ENCODE data around the gene CCDC63.
"Not testable (repeated sequence)": the region's sequence is repeated elsewhere in the genome, so short reads cannot be mapped to it uniquely, and the experiment has no call there.

Gene CCDC63

GRCh38 chr12:110844551-110845338 lies 2.0 kb upstream of the CCDC63 start:
- no peak for DNase-seq (ENCODE audit: low spot score)

GRCh38 chr12:110845339-110845682 lies 1.5 kb upstream of the CCDC63 start:
- DNase-seq (ENCODE audit: low spot score) = no peak

- no peak for DNase-seq (ENCODE audit: low spot score)
These were observed 1.6 kb downstream of the CCDC63 start for GRCh38 chr12:110848314-110848923.

- DNase-seq (ENCODE audit: low spot score) = no peak
These were observed 2.4 kb downstream of the CCDC63 start for GRCh38 chr12:110849221-110849620.

GRCh38 chr12:110849748-110850403 lies 3.1 kb downstream of the CCDC63 start:
- no peak for DNase-seq (ENCODE audit: low spot score)

- no peak for DNase-seq (ENCODE audit: low spot score)
These were observed 4.0 kb downstream of the CCDC63 start for GRCh38 chr12:110850762-110851161.

GRCh38 chr12:110853836-110854235 lies 7.0 kb downstream of the CCDC63 start:
- no peak for DNase-seq (ENCODE audit: low spot score)

GRCh38 chr12:110856542-110856941 lies 9.8 kb downstream of the CCDC63 start:
- DNase-seq (ENCODE audit: low spot score) = no peak

GRCh38 chr12:110857528-110857927 lies 10.7 kb downstream of the CCDC63 start:
- DNase-seq (ENCODE audit: low spot score) = no peak

- DNase-seq (ENCODE audit: low spot score) = not testable (repeated sequence)
These were observed 11.2 kb downstream of the CCDC63 start for GRCh38 chr12:110857954-110858353.

- no peak for DNase-seq (ENCODE audit: low spot score)
These were observed 12.1 kb downstream of the CCDC63 start for GRCh38 chr12:110858848-110859247.

GRCh38 chr12:110860833-110861296 lies 14.1 kb downstream of the CCDC63 start:
- no peak for DNase-seq (ENCODE audit: low spot score)

- DNase-seq (ENCODE audit: low spot score) = no peak
These were observed 14.9 kb downstream of the CCDC63 start for GRCh38 chr12:110861729-110862128.

GRCh38 chr12:110862329-110862728 lies 15.5 kb downstream of the CCDC63 start:
- no peak for DNase-seq (ENCODE audit: low spot score)

- DNase-seq (ENCODE audit: low spot score) = no peak
These were observed 16.4 kb downstream of the CCDC63 start for GRCh38 chr12:110863161-110863560.

GRCh38 chr12:110865521-110865920 lies 18.7 kb downstream of the CCDC63 start:
- DNase-seq (ENCODE audit: low spot score) = no peak

- no peak for DNase-seq (ENCODE audit: low spot score)
These were observed 22.2 kb downstream of the CCDC63 start for GRCh38 chr12:110869026-110869425.

- DNase-seq (ENCODE audit: low spot score) = no peak
These were observed 23.0 kb downstream of the CCDC63 start for GRCh38 chr12:110869803-110870202.

GRCh38 chr12:110872100-110872499 lies 25.3 kb downstream of the CCDC63 start:
- no peak for DNase-seq (ENCODE audit: low spot score)

GRCh38 chr12:110874351-110874750 lies 27.6 kb downstream of the CCDC63 start:
- no peak for DNase-seq (ENCODE audit: low spot score)

- no peak for DNase-seq (ENCODE audit: low spot score)
These were observed 28.0 kb downstream of the CCDC63 start for GRCh38 chr12:110874781-110875180.

GRCh38 chr12:110880651-110881050 lies 33.9 kb downstream of the CCDC63 start:
- no peak for DNase-seq (ENCODE audit: low spot score)

GRCh38 chr12:110883251-110883650 lies 36.5 kb downstream of the CCDC63 start:
- DNase-seq (ENCODE audit: low spot score) = no peak

Data from HuH-7.5 (cell line).